ENCODE data around the gene ABI2.

Gene ABI2

DNA sequence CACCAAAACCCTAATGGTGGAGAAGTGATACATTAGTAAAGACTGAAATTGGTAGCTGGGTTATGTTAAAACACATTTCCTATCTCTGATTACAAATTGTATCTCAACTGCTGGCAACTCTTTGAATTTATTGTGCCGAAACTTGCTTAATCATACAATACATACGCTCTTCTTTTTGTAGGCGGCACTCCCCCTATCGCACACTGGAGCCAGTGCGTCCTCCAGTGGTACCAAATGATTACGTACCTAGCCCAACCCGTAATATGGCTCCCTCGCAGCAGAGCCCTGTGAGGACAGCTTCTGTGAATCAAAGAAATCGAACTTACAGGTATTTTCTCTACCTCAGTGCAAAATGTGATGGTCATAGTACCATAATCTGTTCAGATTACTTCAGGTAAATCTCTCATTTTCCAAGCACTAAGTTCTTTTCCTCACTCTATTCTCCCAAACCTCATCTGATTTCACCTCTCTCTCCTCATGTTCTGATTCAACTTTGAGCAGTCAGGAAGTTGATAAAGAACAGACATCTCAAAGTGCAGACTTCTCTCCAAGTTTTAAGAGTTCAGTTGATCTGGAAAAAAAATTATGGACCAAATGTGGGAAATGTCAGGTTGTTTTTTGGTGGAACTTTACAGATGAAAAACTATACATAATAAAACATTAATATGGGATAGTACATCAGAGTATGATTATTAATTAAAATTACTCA, 66.5 kb downstream of the ABI2 start:
- TF ChIP-seq CTCF (conservative IDR thresholded peaks at IDR 0.05) = peak; percentile 15; the same call in 1 of the 2 replicates

DNA sequence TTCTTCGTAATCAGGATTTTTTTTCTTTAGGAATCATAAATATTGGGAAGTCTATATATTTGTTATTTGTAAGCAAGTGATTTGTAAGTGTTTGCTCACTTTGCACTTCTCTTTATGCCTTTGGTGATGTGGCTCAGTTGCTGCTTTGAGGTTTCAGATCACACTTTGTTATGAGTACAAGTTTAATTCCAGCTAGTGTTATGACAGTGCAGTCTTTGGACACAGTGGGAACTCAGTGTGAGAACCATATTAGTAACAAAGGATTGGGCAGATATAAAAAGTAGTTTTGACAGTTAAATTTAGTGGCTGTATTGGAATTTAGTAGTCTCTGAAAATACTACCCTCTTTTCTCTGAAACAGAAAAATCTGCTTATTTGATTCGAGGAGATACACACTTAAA, 67.7 kb downstream of the ABI2 start:
- no peak for TF ChIP-seq CTCF (conservative IDR thresholded peaks at IDR 0.05)
- H3K27ac ChIP-seq = no peak overlapping the region

More for the DNA sequence above, 66.5 kb downstream of the ABI2 start:
- no peak overlapping the region for H3K27ac ChIP-seq

- TF ChIP-seq CTCF (conservative IDR thresholded peaks at IDR 0.05) = peak; percentile 39
- H3K27ac ChIP-seq = no peak overlapping the region
Measured at GRCh38 chr2:203396667-203397066, 68.5 kb downstream of the ABI2 start.

DNA sequence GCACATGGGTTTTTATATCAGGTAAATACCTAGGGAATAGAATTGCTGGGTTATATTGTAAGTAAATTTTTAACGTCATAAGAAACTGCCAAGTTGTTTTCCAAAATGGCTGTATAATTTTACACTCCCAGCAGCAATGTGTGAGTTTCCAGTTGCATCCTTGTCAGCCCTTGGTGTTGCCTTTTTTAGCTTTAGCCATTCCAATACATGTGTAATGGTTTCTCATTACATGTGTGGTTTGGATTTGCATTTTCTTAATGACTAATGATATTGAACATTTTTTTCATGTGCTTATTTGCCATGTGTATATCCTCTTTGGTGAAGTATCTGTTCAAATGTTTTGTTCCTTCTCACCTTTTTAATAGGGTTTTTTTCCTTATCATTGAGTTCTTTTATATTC, 70.8 kb downstream of the ABI2 start:
- no peak for TF ChIP-seq CTCF (conservative IDR thresholded peaks at IDR 0.05)
- H3K27ac ChIP-seq = no peak overlapping the region

- no peak overlapping the region for H3K27ac ChIP-seq
- no peak for TF ChIP-seq CTCF (conservative IDR thresholded peaks at IDR 0.05)
Measured at GRCh38 chr2:203400805-203401585, 72.8 kb downstream of the ABI2 start.

DNA sequence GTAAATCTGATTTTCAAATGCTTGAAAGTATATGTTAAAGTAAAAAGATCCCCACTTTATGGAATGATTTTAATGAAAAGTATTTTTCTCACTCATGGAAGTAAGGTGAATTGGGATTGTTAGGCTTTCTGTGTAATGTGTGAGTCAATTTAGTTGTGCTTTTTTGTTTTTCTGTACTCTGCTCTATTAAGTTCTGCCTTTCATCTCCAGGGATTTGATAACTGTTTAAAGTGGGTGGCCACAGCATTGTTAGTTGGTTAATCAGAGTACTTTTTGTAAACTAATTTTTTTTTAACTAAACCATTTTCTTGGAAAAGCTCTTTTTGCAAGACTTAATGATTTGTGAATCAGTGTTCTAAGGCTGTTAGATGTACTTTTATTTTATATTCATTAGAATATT, 76.8 kb downstream of the ABI2 start:
- no peak for TF ChIP-seq CTCF (conservative IDR thresholded peaks at IDR 0.05)

DNA sequence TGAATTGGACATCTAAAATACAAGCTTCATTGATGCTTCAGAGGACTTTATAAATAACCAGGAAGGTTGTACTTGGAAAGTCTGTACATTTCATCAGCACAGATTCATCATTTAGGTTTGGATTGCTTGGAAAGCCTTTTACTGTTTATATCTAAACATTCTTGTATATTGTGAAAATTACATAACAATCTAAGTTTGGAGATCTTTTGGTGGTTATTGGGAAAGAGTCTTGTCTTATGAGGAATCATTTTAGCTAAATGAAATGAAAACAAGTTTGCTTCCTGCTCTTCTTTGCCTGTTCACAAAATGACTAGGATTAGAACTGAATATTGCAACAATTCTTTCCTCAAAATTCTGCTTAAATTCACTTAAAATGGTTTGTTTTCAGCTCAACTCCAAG, 79.3 kb downstream of the ABI2 start:
- TF ChIP-seq CTCF (conservative IDR thresholded peaks at IDR 0.05) = no peak
- H3K27ac ChIP-seq = no peak overlapping the region

More for the DNA sequence above, 76.8 kb downstream of the ABI2 start:
- no peak overlapping the region for H3K27ac ChIP-seq

Measured in VCaP (cell line).